Chondrocyte (in vitro differentiated cells): ENCODE data around the gene TASOR. TPM values are rescaled to one million over a fixed set of nuclear protein-coding genes. Genes with fewer than 3 reads are reported as not detected.

Experiments used
- DNase-seq: peaks from one replicate; pipeline ENCODE4 v3.0.0; 2021; ENCODE audit warnings: mixed read lengths, low spot score
- H3K27ac Mint-ChIP-seq: one replicate; pipeline ENCODE4 v1.8.0; 2021; ENCODE audit warnings: mild to moderate bottlenecking, moderate library complexity, mixed read lengths; ENCODE audit not compliant: unreplicated experiment
- H3K27me3 Mint-ChIP-seq: 2 replicates; pipeline ENCODE4 v1.8.0; 2021; ENCODE audit warnings: low read depth, mixed read lengths
- H3K36me3 Mint-ChIP-seq: 2 replicates; pipeline ENCODE4 v1.8.0; 2021; ENCODE audit warnings: low read depth, mixed read lengths
- H3K4me1 Mint-ChIP-seq: 2 replicates; pipeline ENCODE4 v1.8.0; 2021; ENCODE audit warnings: low read depth, mild to moderate bottlenecking, mixed read lengths
- H3K4me3 Mint-ChIP-seq: one replicate; pipeline ENCODE4 v1.8.0; 2021; ENCODE audit warnings: mild to moderate bottlenecking, moderate library complexity, mixed read lengths; ENCODE audit not compliant: unreplicated experiment
- H3K9me3 Mint-ChIP-seq: 2 replicates; pipeline ENCODE4 v1.8.0; 2021; ENCODE audit warnings: low read depth, mixed read lengths
- total RNA-seq: library from RNA; stranded (reverse); gene quantifications from 3 replicates; pipeline ENCODE4 v1.2.1, GENCODE V29; 2021
- TF ChIP-seq, protein P1 (sequence below): fragments of 200-600 bp; sonication (generic); IDR thresholded peaks from 2 replicates; pipeline ENCODE4 v1.5.0; 2021; ENCODE audit warnings: antibody characterized with exemption, mild to moderate bottlenecking, moderate library complexity

Gene TASOR
- total RNA-seq, 1 donor from 2014 or later: 51.7 TPM

DNA sequence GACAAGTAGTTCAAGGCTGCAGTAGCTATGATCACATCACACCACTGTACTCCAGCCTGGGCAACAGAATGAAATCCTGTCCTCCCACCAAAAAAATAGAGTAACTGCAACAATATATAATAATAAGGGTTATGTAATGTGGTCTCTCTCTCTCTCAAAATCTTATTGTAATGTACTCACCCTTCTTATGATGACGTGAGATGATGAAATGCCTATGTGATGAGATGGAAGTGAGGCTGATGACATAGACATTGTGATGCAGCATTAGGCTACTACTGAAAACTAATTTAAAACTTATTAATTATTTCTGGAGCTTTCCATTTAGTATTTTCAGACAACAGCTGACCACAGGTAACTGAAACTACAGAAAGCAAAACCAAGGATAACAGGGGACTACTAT, 27.4 kb downstream of the TASOR start:
- Mint-ChIP-seq H3K36me3 (peaks cover 27% of the 10 kb centered on the region), H3K9me3 (peaks cover 3% of the 10 kb centered on the region), H3K4me3 (no peak overlapping the region), H3K4me1 (peaks cover 13% of the 10 kb centered on the region), H3K27ac (no peak overlapping the region), H3K27me3 (no peaks in the 10 kb centered on the region)
- no peak for DNase-seq
- TF ChIP-seq, protein P1, sequence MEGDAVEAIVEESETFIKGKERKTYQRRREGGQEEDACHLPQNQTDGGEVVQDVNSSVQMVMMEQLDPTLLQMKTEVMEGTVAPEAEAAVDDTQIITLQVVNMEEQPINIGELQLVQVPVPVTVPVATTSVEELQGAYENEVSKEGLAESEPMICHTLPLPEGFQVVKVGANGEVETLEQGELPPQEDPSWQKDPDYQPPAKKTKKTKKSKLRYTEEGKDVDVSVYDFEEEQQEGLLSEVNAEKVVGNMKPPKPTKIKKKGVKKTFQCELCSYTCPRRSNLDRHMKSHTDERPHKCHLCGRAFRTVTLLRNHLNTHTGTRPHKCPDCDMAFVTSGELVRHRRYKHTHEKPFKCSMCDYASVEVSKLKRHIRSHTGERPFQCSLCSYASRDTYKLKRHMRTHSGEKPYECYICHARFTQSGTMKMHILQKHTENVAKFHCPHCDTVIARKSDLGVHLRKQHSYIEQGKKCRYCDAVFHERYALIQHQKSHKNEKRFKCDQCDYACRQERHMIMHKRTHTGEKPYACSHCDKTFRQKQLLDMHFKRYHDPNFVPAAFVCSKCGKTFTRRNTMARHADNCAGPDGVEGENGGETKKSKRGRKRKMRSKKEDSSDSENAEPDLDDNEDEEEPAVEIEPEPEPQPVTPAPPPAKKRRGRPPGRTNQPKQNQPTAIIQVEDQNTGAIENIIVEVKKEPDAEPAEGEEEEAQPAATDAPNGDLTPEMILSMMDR: no peak

DNA sequence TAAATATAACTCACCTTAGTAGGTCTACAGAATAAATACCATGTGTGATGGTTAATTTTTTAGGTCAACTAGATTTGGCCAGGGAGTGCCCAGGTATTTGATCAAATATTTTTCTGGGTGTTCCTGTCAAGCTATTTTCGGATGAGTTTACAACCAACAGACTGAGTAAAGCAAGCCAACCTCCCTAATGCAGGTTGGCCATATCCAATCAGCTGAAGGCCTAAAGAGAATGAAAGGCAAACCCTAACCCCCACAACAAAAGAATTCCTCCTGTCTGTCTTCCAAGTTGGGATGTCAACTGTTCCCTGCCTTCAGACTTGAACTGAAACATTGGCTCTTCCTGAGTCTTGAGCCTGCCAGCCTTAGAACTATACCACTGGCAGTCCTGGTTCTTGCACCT, 28.6 kb downstream of the TASOR start:
- TF ChIP-seq, protein P1: no peak
- H3K9me3 Mint-ChIP-seq: peaks cover 3% of the 10 kb centered on the region
- H3K4me3 Mint-ChIP-seq: no peak overlapping the region
- H3K27ac Mint-ChIP-seq: no peak overlapping the region
- H3K4me1 Mint-ChIP-seq: peaks cover 22% of the 10 kb centered on the region
- no peaks in the 10 kb centered on the region for H3K27me3 Mint-ChIP-seq
- H3K36me3 Mint-ChIP-seq: peaks cover 20% of the 10 kb centered on the region
- no peak for DNase-seq

DNA sequence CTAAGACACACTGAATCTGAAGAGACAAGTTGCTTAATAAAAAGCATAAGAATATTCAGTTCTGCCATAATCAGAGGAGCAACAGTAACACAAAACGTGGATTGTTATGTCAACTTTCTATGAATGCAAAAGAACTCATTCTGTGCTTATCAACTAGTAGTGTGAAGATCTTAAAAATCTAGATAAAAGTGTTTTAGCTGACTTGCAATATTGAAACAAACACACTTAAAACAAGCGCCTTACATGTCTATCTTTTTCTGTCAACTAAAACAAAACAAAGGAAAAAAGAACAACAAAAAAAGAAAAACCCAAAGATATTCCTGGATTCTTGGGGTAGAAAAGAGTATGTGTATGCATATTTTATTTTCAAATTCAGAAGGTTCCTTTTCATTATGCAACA, 37.7 kb downstream of the TASOR start:
- Mint-ChIP-seq H3K4me3 (no peak overlapping the region), H3K36me3 (peaks cover 21% of the 10 kb centered on the region), H3K4me1 (peaks cover 21% of the 10 kb centered on the region), H3K9me3 (no peaks in the 10 kb centered on the region), H3K27me3 (no peaks in the 10 kb centered on the region), H3K27ac (no peak overlapping the region)
- TF ChIP-seq, protein P1: no peak
- DNase-seq: no peak

DNA sequence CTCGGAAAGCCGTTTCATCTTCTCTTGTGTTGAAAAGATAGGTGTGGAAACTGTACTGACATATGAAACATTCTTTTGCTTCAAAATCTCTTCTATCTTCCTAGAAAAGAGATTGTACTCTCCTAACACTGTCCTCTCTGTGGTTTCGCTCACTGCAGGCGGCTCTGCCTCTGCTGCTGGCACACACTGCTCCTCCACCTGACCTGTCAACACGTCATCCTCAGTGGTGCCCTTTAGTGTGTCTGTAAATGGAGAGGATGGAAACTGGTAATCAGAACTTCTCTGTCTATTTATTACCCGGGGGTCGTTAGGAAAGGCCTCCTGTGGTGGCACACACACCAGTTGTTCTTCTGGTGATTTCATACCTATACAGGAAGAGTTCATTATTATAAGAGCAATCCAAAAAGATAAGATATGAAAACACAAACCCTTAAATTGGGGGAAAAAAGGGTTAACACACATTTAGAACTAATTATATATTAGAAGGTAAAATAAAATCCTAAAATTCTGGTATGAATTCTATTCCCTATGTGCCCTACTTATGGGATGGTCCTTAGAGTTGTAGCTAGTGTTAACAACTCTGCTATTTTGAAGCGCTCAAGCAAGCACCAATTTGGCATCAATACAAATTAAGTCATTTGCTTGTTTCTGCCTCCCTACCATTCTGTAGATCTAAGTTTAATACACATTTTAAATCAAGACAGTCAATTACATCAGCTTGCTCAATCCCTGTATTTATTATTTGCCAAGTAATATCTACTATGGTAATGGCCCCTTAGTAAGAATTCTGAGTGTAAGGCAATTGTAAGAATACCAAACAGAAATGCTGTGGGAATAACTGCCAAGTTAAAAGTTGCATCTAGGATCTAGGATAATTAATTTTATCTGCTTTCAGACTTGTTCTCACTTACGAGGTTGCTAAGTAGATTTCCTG, 49.2 kb downstream of the TASOR start:
- H3K36me3 Mint-ChIP-seq: peaks cover 20% of the 10 kb centered on the region
- no peaks in the 10 kb centered on the region for H3K9me3 Mint-ChIP-seq
- H3K27me3 Mint-ChIP-seq: no peaks in the 10 kb centered on the region
- H3K27ac Mint-ChIP-seq: peak overlapping the region; percentile 58
- TF ChIP-seq, protein P1: no peak
- H3K4me1 Mint-ChIP-seq: peaks cover 4% of the 10 kb centered on the region
- no peak overlapping the region for H3K4me3 Mint-ChIP-seq
- DNase-seq: no peak

Other genes starting within 250 kb of the TASOR start
- 0.65 to 1.6 TPM in 2 of 3 replicates, not detected in the other for gene ERC2, start 214.8 kb downstream of the TASOR start, total RNA-seq
- gene CCDC66, start 126.1 kb downstream of the TASOR start, total RNA-seq: 12.4 to 19.8 TPM (median 12.6 TPM) in 3 replicates
- 2.8 to 6.9 TPM (median 5.2 TPM) in 3 replicates for gene ARHGEF3, start 118.7 kb upstream of the TASOR start, total RNA-seq